ENCODE measurements around the gene TPK1. TPM values are rescaled to one million over a fixed set of nuclear protein-coding genes. Genes with fewer than 3 reads are reported as not detected.

TPK1 gene
- total and polyA plus RNA-seq, 2 of the 4 experiments (the other 2 are of a cell fraction), result 0.38 to 1.8 TPM

GRCh38 chr7:144796919-144797318 is 38.9 kb downstream of the TPK1 start:
- no peak overlapping the region for H2BK20ac ChIP-seq (ENCODE audit: low read depth, low read length)
- no TSS peak for BruUV-seq (replicated peaks)
- ATAC-seq (ENCODE audit: low read depth), result no peak

More at GRCh38 chr7:144796919-144797318, 38.9 kb downstream of the TPK1 start:
- Histone ChIP-seq H3K4me2 (ENCODE audit: low read depth, low read length) (no peak overlapping the region), H3K56ac (ENCODE audit: extremely low read depth, insufficient read depth, low read length) (no peak overlapping the region), H4K20me1 (ENCODE audit: insufficient read depth, low read length) (no peaks in the 10 kb centered on the region), H2AK9ac (replicated peaks; ENCODE audit: low read depth, low read length, poor library complexity) (no peak overlapping the region), H3K9me3 (ENCODE audit: control insufficient read depth, insufficient read depth, low read length) (peaks cover 18% of the 10 kb centered on the region), H2AK5ac (ENCODE audit: low read depth, low read length) (no peak overlapping the region), H4K8ac (ENCODE audit: low read depth in 2 of 2, low read length in 2 of 2) (no peak overlapping the region), H2BK5ac (ENCODE audit: low read depth, low read length, poor library complexity, severe bottlenecking) (no peak overlapping the region), H3K4me3 (ENCODE audit: insufficient read depth, low read depth, low read length) (no peak overlapping the region), H3K4ac (ENCODE audit: low read depth, low read length) (no peak overlapping the region), H4K5ac (ENCODE audit: low read depth, low read length) (no peak overlapping the region), H2AFZ (replicated peaks; ENCODE audit: low read length, poor library complexity) (no peak overlapping the region), H3K27me3 (ENCODE audit: control insufficient read depth, insufficient read depth, low read length) (no peaks in the 10 kb centered on the region), H3K14ac (replicated peaks; ENCODE audit: low read depth, low read length) (no peak overlapping the region), H3K79me1 (ENCODE audit: low read depth in 1 of 2, low read length in 2 of 2) (no peaks in the 10 kb centered on the region), H3K9ac (ENCODE audit: low read depth, low read length) (no peak overlapping the region), H3K4me1 (ENCODE audit: control insufficient read depth, insufficient read depth, low read length) (no peaks in the 10 kb centered on the region), H3K36me3 (ENCODE audit: control insufficient read depth, insufficient read depth, low read length) (no peaks in the 10 kb centered on the region), H3K27ac (ENCODE audit: insufficient read depth, low read length) (no peak overlapping the region), H3K9me1 (ENCODE audit: insufficient read depth, low read length) (no peaks in the 10 kb centered on the region), H2BK120ac (ENCODE audit: low read depth, low read length) (no peak overlapping the region), H3K23ac (ENCODE audit: low read depth, low read length) (no peak overlapping the region), H2BK15ac (ENCODE audit: low read depth, low read length) (no peak overlapping the region), H3K18ac (ENCODE audit: low read depth, low read length) (no peak overlapping the region), H4K91ac (ENCODE audit: insufficient read depth, low read depth, low read length) (no peak overlapping the region)
- dilution Hi-C loops (cut with HindIII; ENCODE audit: low sequenced_read_pairs, unreplicated experiment) (no loop called here), intact Hi-C loops (cut with micrococcal nuclease) (no loop called here), in situ Hi-C loops (cut with MboI; ENCODE audit: low sequenced_read_pairs) (no loop called here)
- no peak for TF ChIP-seq CEBPB (IDR thresholded peaks at IDR 0.05; ENCODE audit: low read depth, low read length)
- no peak for TF ChIP-seq RAD21 (IDR thresholded peaks at IDR 0.05; ENCODE audit: low read length)
- TF ChIP-seq CTCF (conservative IDR thresholded peaks at IDR 0.05; ENCODE audit: low read depth, low read length), result no peak
- no peak for TF ChIP-seq FOS (IDR thresholded peaks at IDR 0.05; ENCODE audit: low read depth, low read length)
- TF ChIP-seq ELK1 (IDR thresholded peaks at IDR 0.05; ENCODE audit: borderline replicate concordance, low read depth, low read length), result no peak
- no peak for TF ChIP-seq MAFK (IDR thresholded peaks at IDR 0.05; ENCODE audit: low read depth, low read length)
- TF ChIP-seq RCOR1 (IDR thresholded peaks at IDR 0.05; ENCODE audit: insufficient replicate concordance, low read length), result no peak
- no peak for TF ChIP-seq NFE2L2 (IDR thresholded peaks at IDR 0.05; ENCODE audit: low read depth, low read length)
- no peak for TF ChIP-seq USF2 (IDR thresholded peaks at IDR 0.05; ENCODE audit: low read depth, low read length)
- TF ChIP-seq SMC3 (IDR thresholded peaks at IDR 0.05; ENCODE audit: low read depth, low read length), result no peak
- no peak for TF ChIP-seq RFX5 (IDR thresholded peaks at IDR 0.05; ENCODE audit: low read depth, low read length)
- TF ChIP-seq CHD1 (IDR thresholded peaks at IDR 0.05; ENCODE audit: low read depth, low read length), result no peak
- no peak for TF ChIP-seq POLR2A (IDR thresholded peaks at IDR 0.05; ENCODE audit: low read depth, low read length)
- TF ChIP-seq MAZ (IDR thresholded peaks at IDR 0.05; ENCODE audit: borderline replicate concordance, low read depth, low read length), result no peak
- no peak for TF ChIP-seq MXI1 (IDR thresholded peaks at IDR 0.05; ENCODE audit: borderline replicate concordance, low read depth, low read length)
- no peak for TF ChIP-seq BHLHE40 (IDR thresholded peaks at IDR 0.05; ENCODE audit: low read depth, low read length)
- DNase-seq, result no peak
- CTCF ChIA-PET, result no interaction called here
- whole genome bisulfite sequencing, 2 experiments (ENCODE audit: extremely low coverage in 2 of 2, insufficient read length in 1 of 2), result 93% methylated on average over 2 of the region's 5 CpGs; no CpG with 5 or more reads in 1 of the 2 experiments
- POLR2A ChIA-PET (ENCODE audit: unreplicated experiment), result no interaction called here
